Breast epithelium (tissue), 3 donors: ENCODE data around the gene SLIRP.

Source experiments
- POLR2A ChIP-seq: fragments of 450-650 bp; IDR thresholded peaks from one replicate; pipeline ENCODE4 v1.6.1; 2016; ENCODE audit warnings: antibody characterized with exemption, mild to moderate bottlenecking, moderate library complexity
- POLR2AphosphoS5 ChIP-seq, 3 donors: sonication (generic); formaldehyde crosslinking; IDR thresholded peaks; one replicate each; pipeline ENCODE4 v1.6.1; 2017; ENCODE audit warnings: antibody characterized with exemption in 3 of 3
- TF ChIP-seq, protein P1 (sequence below), 3 donors: fragments of 450-650 bp; IDR thresholded peaks; one replicate each; pipeline ENCODE4 v1.5.1; 2016 to 2017; ENCODE audit warnings: antibody characterized with exemption in 3 of 3, mild to moderate bottlenecking in 3 of 3, moderate library complexity in 3 of 3

DNA sequence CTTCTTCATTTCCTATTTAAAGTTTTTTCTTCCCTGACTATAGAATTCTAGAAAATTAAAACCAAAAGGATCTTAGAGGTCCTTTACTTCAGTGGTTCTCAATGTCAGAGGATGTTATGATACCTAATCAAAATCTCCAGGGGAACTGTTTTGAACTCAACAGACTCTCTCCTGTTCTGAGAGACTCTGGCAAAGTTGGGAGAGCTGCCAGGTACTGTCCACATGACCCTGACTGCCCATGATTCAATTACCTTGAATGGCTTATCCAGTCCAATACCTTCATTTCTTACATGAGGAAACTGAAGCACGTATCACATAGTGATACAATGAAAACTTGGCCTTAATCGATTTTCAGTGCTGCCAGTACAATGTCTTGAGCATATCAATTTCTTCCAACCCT, 16.6 kb upstream of the SLIRP start:
- TF ChIP-seq, protein P1, sequence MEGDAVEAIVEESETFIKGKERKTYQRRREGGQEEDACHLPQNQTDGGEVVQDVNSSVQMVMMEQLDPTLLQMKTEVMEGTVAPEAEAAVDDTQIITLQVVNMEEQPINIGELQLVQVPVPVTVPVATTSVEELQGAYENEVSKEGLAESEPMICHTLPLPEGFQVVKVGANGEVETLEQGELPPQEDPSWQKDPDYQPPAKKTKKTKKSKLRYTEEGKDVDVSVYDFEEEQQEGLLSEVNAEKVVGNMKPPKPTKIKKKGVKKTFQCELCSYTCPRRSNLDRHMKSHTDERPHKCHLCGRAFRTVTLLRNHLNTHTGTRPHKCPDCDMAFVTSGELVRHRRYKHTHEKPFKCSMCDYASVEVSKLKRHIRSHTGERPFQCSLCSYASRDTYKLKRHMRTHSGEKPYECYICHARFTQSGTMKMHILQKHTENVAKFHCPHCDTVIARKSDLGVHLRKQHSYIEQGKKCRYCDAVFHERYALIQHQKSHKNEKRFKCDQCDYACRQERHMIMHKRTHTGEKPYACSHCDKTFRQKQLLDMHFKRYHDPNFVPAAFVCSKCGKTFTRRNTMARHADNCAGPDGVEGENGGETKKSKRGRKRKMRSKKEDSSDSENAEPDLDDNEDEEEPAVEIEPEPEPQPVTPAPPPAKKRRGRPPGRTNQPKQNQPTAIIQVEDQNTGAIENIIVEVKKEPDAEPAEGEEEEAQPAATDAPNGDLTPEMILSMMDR (IDR thresholded peaks at IDR 0.05) = no peak
- TF ChIP-seq POLR2A (no peak), POLR2AphosphoS5 (IDR thresholded peaks at IDR 0.05) (no peak)
